Bone marrow (tissue), 2 donors: ENCODE results near the gene BTC.
"Not testable (repeated sequence)": the region's sequence is repeated elsewhere in the genome, so short reads cannot be mapped to it uniquely, and the experiment has no call there.

Experiments
- DNase-seq, 2 donors: peaks; one replicate each; lab custom pipeline; 2025; lab: John Stamatoyannopoulos, UW

BTC gene

DNA sequence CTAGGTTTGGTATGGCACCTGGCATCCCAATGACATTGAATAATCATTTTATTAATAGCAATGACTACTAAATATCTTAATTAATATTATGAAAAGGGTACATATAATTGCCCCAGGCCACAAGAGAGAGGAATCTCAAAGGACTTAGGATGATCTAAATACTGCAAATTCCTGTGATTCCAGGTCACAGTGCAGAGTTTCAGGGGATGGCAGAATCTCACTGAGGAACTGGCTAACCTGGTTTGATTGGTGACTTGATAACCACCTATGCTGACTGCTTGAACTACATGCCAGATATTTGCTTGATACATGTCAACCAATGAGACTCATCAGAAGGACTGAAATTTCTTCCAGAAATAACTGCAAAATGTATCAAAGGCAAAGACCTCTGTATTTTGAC, 37.2 kb downstream of the BTC start:
- no peak for DNase-seq

DNA sequence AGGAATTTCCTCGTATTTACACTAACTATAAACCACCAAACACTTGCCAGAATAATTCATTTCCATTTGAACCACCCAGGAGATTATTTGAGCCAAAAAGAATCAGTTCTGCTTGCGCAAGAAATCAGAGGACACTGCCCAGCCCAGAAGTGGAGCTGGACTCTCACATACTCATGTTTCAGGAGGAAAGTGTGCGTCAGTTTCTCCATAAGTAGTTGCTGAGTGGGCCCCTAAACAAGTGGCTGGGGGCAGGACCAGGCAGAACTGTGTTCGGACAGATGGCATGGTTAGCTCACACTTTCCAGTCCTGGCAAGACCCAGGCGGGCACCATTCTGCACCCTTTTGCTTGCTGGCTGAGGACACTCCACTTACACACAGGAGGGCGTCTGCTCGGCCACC, 38.8 kb downstream of the BTC start:
- DNase-seq, result no peak

DNA sequence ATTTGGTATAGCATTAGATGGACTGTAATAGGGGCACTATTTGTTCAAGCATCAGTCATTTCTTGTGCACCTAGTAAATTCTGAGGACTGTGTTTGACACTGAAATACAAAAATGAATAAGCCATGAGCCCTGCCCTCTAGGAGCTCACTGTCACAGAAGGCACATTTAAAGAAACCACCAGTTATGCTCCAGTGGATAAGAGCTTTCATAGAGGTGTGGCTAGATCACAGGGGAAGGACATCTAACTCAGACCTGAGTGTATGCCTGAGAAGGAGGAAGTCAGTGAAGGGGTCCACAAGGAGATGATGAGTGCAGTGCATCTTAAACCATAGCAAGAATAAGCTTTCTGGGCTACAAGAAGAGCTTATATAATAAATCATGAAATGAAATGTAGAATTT, 40.1 kb downstream of the BTC start:
- DNase-seq, result no peak

DNA sequence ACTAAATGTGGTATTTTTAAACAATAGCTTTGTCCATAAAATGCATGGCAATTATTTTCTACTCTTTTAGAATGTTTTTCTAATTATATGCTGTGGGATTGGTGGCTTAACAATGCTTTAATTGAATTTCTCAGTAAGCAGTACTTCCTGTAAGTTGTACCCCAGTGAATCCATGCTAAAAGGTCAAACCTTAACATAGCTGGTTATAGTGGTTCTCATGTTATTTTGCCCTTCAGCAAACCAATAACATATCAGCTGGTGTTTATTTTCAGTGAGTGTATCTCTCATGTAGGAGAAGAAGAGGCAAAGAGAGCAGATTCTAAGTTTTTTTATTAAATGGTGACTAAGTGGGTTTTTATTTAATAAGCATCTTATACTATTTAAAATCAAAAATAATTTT, 41.5 kb downstream of the BTC start:
- DNase-seq, result no peak

DNA sequence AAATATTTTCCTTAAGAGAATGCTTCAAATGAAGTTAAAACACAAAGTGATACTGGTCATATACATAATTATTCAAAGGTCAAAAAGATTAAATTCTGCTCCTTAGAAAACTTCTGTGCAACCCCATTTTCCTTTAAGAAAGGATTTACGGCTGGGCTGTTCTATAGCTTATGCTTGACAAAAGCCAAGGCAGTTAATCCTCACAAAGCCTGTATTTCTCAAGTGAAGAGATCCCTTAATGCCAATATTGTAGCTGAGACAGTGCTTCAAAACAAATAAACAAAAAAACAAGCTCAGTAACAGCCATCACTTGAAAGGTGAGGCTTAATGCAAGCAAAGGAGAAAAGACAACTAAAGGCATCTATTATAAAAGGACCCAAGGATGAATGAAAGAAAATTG, 42.5 kb downstream of the BTC start:
- no peak for DNase-seq

DNA sequence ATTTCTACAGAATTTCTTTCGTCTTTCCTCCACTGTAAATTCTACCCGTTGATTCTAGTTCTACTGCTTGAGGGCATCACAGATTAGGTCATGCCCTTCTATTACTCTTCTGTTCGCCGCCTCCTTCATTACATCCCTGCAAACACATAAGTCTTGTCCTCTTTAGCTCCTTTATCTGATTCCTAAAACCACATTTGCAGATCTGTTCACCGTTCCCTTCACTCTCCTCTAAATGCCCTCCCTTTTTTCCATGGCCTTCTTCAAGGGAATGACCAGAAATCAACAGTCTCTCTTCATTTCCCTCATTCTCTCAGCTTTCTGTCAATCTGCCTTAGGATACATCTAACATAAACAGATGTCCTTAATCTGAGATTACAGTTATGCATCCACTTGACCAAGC, 43.1 kb downstream of the BTC start:
- DNase-seq, result no peak

DNA sequence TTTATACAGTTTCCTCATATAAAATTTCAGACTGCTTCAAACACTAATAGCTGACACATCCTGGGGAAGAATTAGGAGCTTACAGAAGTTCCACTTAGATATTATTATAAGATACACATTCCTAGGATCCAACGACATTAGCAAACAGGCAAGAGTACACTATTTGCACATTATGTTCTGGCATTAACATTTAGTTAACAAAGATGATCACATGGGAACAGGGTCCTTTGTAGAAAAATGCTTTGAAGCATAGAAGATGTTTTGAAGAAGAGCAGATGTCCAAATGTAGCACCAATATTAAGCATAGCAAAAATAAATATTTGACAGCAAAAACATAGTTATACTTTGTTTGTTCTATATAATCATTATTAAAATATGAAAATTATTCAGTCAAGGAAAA, 52.1 kb downstream of the BTC start:
- no peak for DNase-seq

DNA sequence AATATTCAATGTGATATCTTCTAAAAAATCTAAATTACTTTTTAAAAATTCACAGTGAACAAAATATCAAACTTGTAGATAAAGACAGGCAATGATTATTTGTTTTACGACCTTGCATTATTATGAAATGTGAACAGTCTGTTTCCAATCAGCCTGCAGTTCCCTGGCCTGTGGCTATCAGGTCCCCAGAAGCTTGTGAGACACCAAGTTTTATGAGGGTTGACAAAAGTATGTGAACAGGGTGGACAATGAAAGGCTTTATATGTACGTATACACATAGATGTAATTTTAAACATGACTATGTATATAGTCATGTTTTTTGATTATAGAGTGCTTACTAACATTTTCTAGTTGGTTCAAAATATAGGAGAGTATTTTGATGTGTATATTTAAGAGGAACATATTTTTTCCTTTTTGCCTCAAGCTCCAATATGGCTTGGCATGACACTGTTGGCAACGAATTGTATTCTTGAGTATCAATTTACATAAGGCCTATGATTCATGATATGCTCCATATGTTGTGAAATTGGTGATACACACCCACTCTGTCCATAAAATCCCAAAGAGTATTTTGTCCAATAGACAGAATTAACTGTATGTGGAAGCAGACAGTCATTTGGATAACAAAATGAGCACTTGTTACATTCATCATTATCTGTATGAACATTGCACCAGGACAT, 55.7 kb downstream of the BTC start:
- no peak for DNase-seq

DNA sequence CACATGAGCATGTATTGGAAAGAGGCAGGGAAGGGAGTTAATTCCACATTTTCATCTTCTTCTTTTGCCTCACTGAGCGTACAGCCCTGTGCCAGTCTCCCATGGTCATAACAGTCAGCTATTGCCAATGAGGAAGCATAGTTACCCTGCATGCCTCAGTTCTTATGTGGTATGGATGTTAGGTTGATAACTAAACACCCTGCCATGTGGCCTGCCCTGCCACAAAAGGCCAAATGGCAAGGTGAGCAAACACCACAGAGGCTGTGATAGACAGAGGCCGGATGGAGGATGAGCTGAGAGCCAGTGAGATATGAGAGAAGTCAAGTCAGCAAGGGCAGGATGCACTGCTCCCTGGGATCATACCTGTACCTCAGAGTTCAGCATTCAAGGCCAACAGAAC, 59.3 kb downstream of the BTC start:
- no peak for DNase-seq

DNA sequence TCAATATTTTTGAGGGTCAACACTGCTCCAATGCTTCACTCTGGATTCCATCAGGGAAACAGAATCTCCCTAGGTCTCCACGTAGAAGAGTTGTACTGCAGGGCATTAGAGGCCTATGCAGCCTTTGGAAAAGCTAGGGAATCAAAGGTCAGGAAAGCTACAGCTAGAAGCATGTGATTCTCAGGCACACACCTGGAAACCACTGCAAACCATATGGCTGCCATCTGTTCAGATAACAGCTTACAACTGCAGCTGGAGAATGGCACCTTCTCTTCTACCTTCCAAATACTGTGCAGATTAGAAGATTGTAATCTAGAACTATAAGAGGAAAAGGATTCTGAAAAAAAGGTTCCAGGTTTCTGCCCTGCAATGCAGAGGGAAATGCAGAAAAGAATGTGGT, 60.6 kb downstream of the BTC start:
- no peak for DNase-seq

DNA sequence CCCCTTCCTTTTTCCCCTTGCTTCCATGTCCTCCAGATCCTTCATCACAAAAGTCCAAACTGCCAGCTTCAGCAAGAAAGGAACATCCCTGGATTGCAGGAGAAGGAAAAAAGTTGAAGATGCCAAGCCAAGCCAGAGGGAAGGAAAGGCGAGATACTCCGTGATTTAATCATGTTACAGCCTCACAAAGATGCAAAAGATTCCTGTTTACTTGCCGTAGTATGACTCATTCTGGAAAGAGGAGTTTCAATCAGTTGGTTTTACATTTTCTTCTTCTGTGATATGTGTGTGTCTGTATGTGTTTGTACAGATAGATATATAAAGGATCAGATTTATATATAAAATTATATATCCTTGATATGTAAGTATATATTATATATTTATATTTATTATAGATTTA, 69.3 kb downstream of the BTC start:
- no peak for DNase-seq

DNA sequence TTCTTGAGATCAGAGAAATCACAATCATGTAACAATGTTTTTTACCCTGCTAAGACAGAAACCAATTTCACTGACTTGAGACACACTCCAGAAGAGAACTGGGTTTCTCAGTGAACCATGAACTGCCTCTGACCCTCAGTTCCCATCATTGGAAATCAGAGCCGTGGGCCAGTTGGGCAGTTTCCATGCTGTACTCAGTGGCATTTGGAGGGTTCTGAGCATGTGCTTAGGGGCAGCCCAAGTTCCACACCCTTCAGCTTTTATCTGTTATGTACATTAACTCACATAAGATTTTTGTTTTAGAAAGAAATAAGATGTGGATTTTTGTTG, 77.9 kb downstream of the BTC start:
- no peak for DNase-seq

DNA sequence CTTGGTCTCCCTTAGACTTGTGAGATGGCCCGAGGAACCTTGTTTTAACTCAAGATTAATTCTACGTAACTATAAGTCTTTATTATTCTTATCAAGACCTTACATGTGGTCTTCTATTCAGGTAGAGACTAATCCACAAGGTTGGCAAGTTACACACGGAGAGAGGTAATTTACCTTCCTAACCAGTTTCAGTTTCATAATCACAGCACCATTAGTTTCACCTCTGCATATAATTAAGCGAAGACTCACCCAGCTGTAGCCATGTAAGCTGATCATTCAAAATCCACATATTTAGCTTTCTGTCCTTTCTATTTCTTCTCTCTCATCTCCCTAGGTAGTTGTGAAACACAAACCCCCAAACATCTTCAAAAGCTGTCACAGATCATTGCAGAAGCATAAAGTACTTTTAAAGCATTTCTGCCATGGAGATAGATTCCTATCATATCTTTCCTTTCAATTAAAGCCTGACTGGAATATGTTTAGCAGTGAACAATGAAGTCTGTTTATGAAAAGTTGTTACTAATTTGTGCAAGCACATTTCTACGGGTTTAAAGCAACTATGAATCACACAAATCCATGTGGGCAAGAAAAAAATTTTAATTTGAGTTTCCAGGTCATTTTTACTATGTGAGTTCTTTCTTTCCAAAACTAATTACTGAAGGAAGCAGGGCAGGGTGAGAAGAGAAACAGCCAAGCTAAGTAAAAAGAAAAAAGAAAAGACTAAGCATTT, 78.5 kb downstream of the BTC start:
- DNase-seq, result no peak

DNA sequence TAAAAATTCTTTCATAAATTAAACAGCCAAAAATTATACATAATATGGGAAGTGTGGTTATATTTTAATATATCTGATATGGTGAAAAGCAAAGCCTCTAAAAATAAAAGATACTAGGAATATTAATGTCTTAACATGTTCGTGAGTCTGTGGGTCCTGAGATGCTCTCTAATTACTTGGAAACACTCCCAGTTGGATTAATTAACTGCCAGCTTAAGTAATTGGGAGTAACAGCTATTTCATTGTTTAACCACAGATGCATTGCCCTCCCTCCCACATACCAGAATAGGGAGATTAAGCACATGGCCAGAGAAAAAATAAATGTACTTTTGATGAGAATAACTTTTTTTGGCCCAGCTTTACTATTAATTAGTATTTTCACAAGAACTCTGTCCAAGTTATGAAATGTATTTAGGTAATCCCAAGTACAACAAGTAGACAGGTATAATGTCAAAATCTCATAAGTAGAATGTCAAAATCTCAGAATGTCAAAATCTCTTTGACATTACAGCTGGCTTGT, 79.7 kb downstream of the BTC start:
- DNase-seq, result no peak

DNA sequence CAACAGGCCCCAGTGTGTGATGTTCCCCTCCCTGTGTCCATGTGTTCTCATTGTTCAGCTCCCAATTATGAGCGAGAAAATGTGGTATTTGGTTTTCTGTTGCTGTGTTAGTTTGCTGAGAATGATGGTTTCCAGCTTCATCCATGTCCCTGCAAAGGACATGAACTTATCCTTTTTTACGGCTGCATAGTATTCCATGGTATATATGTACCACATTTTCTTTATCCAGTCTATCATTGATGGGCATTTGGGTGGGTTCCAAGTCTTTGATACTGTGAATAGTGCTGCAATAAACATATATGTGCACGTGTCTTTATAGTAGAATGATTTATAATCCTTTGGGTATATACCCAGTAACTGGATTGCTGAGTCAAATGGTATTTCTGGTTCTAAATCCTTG, 86.2 kb downstream of the BTC start:
- DNase-seq, result not testable (repeated sequence)
